HG03571 (cell line): ENCODE measurements around the gene PDZD2.
"Not testable (repeated sequence)": the region's sequence is repeated elsewhere in the genome, so short reads cannot be mapped to it uniquely, and the experiment has no call there.

Experiments used
- ATAC-seq: cut with Tn5 transposase; IDR thresholded peaks from one replicate; pipeline ENCODE4 v1.9.1; 2021; ENCODE audit not compliant: unreplicated experiment

PDZD2 gene

DNA sequence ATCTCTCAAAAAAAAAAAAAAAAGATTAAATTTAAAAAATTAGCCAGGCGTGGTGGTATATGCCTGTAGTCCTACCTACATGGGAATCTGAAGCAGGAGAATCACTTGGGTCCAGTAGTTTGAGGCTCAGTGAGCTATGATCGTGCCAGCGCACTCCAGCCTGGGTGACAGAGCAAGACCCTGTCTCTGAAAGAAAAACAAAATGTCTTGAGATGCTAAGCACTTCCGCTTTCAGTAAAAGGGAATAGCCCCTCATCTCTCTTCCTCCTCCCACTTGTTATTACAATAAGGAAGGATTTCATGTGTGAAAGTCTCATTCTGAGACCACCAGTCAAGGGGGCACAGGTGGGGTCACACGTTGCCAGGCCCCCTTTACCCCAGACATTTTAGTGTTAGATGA, 455.8 kb downstream of the PDZD2 start:
- ATAC-seq: no peak

GRCh38 chr5:32095261-32095671, 456.3 kb downstream of the PDZD2 start:
- no peak for ATAC-seq

- ATAC-seq: no peak
Observed at GRCh38 chr5:32096891-32097595, 458.1 kb downstream of the PDZD2 start.

GRCh38 chr5:32098291-32098690, 459.4 kb downstream of the PDZD2 start:
- ATAC-seq: no peak

GRCh38 chr5:32098890-32099310, 460.0 kb downstream of the PDZD2 start:
- ATAC-seq: no peak

DNA sequence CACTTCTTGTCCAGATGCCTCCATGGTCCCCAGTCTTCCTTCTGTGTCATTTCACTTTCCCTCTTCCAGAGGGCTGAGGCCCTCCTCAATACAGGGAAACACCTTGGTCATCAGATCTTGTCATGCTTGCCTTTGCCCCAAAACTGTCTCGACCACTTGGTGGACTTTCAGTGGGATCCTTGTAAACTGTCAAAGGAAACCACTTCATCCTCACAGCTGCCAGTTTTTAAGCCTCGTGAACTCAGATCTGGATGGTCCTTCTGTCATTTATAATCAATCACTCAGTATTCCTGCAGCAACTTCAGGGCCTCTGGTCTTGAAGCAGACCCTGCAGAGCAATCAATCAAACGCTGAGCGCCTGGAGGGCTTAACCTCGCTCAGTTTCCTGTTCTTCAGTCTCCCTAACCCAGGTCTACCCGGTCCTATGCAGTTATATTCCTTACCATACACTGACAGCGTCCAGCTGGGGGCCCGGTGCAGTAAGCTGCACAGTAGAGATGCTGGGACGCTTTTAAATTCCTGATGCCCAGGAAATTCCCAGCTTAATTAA, 460.6 kb downstream of the PDZD2 start:
- no peak for ATAC-seq

DNA sequence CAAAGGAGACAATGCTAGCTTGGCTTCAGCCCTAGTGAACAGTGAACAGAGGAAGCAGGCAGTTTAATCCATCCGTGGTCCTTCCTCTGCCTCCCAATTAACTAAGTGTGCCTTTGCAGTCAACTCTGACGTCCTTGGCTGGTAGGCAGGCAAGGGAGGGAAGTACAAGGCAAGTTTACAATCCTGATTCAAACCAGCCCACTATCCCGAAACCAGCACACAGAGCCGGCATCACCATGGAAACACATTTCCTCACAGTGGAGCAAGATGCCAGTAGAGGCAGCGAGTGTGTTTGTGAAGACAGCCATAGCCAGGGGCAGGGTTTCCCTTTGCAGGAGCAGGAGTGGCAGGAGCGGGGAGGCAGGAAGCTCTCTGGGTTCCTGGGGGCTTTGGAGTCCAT, 461.3 kb downstream of the PDZD2 start:
- no peak for ATAC-seq

DNA sequence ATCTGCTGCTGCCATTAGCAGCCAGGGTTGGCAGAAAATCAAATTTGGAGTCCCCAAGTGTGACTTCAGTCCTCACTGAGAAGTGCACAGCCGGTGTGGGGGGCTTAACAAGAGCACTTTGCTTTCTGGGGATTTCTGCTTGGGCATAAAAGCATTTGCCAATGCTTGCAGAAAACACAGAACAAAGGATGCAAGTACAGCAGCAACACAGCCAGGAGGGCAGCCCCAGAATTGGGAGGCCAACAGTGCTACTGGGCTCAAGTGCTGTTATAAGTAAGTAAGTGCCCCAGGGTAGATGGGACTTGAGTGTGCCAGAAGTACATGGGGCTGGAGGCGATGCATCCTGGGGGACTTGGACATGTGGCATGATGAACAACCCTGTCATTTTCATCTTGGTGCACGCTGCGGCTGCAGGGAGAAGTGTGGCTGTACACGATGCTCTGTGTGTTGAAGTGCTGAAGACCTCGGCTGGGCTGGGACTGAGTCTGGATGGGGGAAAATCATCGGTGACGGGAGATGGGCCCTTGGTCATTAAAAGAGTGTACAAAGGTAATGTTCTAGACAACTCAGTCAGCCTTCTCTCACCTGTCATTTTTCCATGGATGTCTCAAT, 461.9 kb downstream of the PDZD2 start:
- no peak for ATAC-seq

- no peak for ATAC-seq
Observed at GRCh38 chr5:32102254-32102986, 463.5 kb downstream of the PDZD2 start.

- ATAC-seq: no peak
Observed at GRCh38 chr5:32103521-32103920, 464.6 kb downstream of the PDZD2 start.

- ATAC-seq: no peak
Observed at GRCh38 chr5:32107291-32107690, 468.4 kb downstream of the PDZD2 start.

DNA sequence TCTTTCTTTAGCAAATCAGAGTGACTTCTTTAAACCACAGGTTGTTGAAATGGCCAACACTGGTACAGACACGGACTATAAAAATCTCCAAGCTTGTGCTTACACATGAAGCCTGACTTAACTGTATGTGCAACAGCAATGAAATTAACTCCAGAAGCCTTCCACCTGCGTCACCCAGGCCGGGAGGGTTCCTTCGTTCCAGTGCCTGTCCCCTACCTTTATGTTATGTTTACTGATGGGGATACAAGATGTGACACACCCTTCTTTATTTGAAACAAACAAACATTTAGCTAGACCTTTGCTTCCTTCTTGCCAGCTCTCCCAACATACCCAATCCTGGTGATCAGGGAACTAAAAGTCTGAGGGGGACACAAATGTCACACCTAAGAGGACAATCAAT, 469.2 kb downstream of the PDZD2 start:
- ATAC-seq: no peak

DNA sequence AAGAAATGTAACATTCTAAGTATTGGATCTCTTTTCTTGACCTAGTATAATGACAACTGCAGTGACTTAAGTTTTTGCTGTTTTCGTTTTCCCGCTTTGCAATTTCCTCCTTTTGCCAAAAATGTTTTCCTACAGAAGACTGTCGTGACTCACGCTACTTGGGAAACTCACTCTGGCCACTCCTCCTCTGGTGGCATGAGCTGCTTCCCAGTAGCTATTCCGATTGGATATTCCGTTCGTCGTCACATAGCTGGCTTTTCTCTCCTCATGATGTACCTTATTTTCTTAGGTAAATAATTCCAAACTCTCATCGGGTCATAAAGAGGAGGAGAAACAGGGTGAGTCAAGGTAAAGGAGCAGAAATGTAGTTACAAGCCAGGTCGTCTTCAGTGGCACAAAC, 470.3 kb downstream of the PDZD2 start:
- ATAC-seq: no peak

DNA sequence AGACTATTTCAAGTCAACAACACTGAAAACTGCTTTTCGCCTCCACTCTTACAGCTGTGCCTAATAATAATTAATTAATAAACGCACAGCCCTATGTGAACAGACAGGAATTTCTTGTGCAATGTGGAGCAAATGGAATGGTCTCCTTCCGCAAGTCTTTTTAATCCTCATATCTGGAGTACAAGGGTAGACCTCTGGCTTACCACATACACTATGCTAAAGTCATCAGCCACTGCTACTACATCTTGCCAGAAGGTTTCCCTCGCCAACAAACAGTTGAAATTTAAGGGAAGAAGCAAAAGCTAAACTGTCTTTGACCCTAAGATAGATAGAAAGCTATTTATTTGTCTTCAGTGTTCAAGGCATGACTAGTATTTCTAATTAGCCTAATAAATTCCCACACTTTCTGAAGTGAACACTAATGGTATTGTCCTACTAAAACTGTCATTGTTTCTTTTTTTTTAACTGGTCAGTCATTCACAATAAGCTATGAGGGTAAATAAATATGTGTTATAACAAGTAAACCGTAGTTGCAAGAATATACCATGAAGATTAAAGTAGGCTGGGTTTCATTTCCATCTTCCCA, 471.3 kb downstream of the PDZD2 start:
- ATAC-seq: no peak

DNA sequence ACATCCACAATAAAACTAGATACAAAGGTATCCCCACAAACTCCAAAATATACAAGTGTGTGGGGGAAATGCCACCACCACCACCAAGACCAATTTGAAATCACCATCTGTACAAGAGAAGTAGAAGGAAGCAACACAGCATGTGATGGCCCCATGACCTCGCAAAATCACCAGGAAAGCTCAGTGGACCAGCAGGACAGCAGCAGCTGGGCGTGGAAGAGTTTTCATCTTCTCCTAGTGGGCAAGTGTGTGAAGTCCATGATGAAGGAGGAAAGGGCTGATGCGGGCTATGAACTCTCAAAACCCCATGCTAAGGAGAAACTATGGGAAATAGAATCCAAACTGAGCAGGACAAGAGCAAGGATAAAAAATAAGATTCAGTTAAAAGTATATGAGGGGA, 477.1 kb downstream of the PDZD2 start:
- no peak for ATAC-seq

GRCh38 chr5:32116574-32117313, 477.8 kb downstream of the PDZD2 start:
- ATAC-seq: no peak

DNA sequence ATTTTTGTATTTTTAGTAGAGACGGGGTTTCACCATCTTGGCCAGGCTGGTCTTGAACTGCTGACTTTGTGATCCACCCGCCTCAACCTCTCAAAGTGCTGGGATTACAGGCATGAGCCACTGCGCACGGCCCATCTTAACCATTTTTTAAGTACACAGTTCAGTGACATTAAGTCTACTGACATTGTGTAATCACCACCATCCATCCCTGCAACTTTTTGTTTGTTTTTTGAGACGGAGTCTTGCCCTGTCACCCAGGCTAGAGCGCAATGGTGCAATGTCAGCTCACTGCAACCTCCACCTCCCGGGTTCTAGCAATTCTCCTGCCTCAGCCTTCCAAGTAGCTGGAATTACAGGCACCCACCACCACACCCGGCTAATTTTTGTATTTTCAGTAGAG, 480.0 kb downstream of the PDZD2 start:
- not testable (repeated sequence) for ATAC-seq

GRCh38 chr5:32123058-32123805, 484.3 kb downstream of the PDZD2 start:
- no peak for ATAC-seq

DNA sequence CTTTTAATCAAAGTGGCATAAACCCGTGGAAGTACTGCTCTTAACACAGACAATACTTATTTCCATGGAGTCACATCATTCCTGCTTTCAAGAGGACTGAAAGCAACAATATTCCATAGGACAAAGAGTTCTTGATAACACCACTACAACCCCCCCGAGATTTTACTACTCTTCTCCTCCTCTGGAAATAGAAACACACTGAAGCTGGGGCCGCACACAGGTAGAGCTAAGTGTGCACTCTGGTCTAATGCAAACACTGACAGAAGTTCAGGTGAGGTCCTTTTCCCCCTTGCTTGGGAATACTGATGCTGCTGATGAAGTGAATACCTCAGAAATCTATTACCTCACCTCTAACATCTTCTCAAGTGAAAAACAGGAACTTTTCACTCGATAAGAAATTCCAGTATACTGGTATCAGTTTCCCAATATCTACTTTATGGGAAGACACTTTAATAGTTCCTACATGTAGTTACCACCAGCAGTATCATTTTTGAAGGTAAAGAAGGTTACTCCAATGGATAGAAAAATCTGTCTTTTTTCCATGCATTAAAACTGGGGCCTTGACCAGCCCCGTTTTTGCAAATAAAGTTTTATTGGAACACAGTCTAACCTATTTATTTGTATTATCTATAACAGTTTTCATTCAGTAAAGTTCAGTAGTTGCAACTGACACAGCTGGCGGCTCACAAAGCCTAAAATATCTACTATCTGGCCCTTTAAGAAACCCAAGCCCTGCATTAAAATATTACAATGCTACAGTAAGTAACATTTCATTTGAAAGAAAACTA, 485.2 kb downstream of the PDZD2 start:
- ATAC-seq: no peak
